Measurements from ENCODE around the gene GPR108. TPM values are rescaled to one million over a fixed set of nuclear protein-coding genes. Genes with fewer than 3 reads are reported as not detected.

GPR108 gene
- total and polyA plus RNA-seq, 8 donors: 51.0 to 81.7 (median 62.6) TPM

DNA sequence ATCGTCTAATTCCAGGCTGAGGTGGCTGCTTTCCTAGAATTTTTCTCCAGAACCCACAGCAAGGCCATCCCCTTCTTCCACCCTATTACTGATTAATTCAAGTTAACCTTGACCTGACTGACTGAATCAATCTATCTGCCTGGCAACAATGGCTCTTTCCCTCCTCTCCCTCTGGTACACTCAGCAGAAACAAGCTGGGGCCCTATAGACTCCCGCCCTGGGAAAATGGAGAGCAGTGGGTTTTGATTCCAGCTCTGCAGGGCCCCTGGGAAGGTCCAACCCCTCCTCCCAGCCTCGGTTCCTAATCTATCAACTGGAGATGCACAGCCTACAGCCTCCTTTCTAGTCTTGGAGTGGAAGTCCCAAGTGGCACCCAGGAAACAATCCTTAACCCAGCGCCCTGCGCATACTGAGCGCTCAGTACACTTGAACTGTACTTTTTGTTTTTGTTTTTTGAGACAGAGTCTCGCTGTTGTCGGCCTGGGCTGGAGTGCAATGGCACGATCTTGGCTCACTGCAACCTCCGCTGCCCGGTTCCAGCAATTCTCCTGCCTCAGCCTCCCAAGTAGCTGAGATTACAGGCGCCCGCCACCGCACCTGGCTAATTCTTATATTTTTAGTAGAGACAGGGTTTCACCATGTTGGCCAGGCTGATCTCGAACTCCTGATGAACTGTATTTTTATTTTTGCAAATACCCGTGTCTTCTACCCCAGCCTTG, 11.7 kb downstream of the GPR108 start:
- H3K36me3 ChIP-seq: peaks cover 0 to 4% of the 10 kb centered on the region in 2 donors
- ATAC-seq (no peak), DNase-seq (peak in 1 of 4 donors; percentile 17)
- no peaks in the 10 kb centered on the region for H3K27me3 ChIP-seq
- H3K9me3 ChIP-seq: no peaks in the 10 kb centered on the region
- TF ChIP-seq, protein P1, sequence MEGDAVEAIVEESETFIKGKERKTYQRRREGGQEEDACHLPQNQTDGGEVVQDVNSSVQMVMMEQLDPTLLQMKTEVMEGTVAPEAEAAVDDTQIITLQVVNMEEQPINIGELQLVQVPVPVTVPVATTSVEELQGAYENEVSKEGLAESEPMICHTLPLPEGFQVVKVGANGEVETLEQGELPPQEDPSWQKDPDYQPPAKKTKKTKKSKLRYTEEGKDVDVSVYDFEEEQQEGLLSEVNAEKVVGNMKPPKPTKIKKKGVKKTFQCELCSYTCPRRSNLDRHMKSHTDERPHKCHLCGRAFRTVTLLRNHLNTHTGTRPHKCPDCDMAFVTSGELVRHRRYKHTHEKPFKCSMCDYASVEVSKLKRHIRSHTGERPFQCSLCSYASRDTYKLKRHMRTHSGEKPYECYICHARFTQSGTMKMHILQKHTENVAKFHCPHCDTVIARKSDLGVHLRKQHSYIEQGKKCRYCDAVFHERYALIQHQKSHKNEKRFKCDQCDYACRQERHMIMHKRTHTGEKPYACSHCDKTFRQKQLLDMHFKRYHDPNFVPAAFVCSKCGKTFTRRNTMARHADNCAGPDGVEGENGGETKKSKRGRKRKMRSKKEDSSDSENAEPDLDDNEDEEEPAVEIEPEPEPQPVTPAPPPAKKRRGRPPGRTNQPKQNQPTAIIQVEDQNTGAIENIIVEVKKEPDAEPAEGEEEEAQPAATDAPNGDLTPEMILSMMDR (IDR thresholded peaks at IDR 0.05): no peak
- peaks cover 30 to 80% of the 10 kb centered on the region in 2 donors for H3K4me1 ChIP-seq
- H3K27ac ChIP-seq: no peak overlapping the region
- intact Hi-C loops (cut with DNase I): no loop called here
- no peak overlapping the region for H3K4me3 ChIP-seq

DNA sequence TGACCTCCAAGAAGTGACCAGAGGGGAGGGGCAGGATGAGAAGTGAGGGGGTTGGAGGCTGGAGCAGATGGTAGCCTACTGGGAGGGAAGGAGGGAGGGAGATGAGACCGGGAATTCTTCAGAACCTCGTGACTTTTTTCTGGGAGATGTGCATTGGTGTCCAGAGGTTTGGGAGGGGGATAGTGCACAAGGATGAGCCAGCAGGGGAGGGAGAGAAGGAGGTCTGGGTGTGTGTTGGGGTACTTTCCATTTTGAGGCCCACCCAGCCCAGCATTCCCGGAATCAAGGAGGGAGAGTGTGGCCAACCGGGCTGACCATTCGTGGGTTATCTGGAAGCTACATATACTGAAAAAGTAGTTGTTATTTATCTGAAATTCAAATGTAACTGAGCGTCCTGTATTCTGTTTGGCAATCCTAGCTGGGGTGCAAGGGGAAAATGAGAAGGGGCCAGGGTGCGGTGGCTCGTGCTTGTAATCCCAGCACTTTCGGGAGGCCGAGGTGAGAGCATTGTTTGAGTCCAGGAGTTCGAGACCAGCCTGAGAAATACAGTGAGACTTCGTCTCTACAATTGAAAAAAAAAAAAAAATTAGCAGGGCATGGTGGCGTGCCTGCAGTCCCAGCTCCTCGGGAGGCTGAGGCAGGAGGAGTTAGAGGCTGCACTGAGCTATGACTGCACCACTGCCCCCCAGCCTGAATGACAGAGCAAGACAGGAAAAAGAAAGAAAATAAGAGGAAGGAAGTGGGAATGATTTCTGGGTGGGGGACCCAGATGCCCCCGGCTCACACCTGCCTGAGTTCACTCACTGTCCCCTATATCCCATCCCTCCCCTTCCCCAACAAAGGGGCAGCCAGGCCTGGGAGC, 12.5 kb downstream of the GPR108 start:
- H3K27me3 ChIP-seq: no peaks in the 10 kb centered on the region
- TF ChIP-seq, protein P1 (IDR thresholded peaks at IDR 0.05): no peak
- peak in 1 of 4 donors; percentile 9 for DNase-seq
- intact Hi-C loops (cut with DNase I): no loop called here
- no peak overlapping the region for H3K4me3 ChIP-seq
- peaks cover 31 to 82% of the 10 kb centered on the region in 2 donors for H3K4me1 ChIP-seq
- no peaks in the 10 kb centered on the region for H3K9me3 ChIP-seq
- H3K36me3 ChIP-seq: peaks cover 0 to 2% of the 10 kb centered on the region in 2 donors
- no peak for ATAC-seq
- H3K27ac ChIP-seq: no peak overlapping the region

DNA sequence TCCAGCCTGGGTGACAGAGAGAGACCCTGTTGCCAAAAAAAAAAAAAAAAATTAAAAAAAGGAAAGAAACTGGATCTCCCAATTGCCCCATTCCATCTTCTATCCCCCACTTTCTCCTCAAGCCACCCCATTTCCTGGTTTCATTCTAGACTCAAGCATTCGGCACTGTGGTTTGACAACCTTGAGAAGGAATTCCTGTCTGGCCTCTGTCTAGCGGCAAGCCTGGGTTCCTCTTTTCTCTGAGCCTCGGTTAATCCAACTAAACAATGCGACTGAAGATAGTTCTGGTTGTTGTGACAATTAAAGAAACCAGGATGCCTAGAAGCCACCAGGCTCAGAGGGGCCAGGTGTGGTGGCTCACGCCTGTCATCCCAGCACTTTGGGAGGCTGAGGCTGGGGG, 13.6 kb downstream of the GPR108 start:
- peaks cover 0 to 3% of the 10 kb centered on the region in 2 donors for H3K27me3 ChIP-seq
- H3K36me3 ChIP-seq: no peaks in the 10 kb centered on the region
- no peak overlapping the region for H3K4me3 ChIP-seq
- peak in 1 of 4 donors; percentile 24 for DNase-seq
- peak overlapping the region; percentile 62 to 81 for H3K27ac ChIP-seq
- intact Hi-C loops (cut with DNase I): no loop called here
- TF ChIP-seq, protein P1 (IDR thresholded peaks at IDR 0.05): no peak
- no peaks in the 10 kb centered on the region for H3K9me3 ChIP-seq
- ATAC-seq: no peak
- H3K4me1 ChIP-seq: peaks cover 30 to 71% of the 10 kb centered on the region in 2 donors

DNA sequence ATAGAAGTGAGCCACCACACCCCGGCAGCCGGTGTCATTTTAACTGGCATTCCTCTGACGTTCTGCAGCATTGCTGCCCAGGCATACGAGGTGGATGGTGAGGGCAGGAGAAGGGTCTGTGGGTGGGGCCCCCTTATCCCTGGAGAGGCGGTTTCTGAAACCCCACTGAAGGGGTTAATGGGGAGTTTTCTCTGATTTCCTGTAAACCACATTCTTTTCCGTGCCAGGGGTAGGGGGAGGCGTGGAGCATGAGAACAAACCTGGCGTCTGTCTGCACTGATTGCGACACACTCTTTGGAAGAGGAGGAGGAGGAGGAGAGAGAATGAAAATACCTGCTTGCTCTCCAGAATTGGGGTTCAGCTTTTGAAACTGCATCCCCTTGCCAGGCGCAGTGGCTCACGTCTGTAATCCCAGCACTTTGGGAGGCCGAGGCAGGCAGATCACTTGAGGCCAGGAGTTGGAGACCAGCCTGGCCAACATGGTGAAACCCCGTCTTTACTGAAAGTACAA, 14.2 kb downstream of the GPR108 start:
- Histone ChIP-seq H3K4me3 (no peak overlapping the region), H3K4me1 (peaks cover 26 to 65% of the 10 kb centered on the region in 2 donors), H3K27me3 (peaks cover 0 to 3% of the 10 kb centered on the region in 2 donors), H3K9me3 (no peaks in the 10 kb centered on the region), H3K36me3 (no peaks in the 10 kb centered on the region), H3K27ac (peak overlapping the region; percentile 62 to 81)
- peak in 3 of 4 donors; percentile 41 to 84 (median 49) for DNase-seq
- TF ChIP-seq, protein P1 (IDR thresholded peaks at IDR 0.05): no peak
- intact Hi-C loops (cut with DNase I): no loop called here
- ATAC-seq: peak; percentile 56

DNA sequence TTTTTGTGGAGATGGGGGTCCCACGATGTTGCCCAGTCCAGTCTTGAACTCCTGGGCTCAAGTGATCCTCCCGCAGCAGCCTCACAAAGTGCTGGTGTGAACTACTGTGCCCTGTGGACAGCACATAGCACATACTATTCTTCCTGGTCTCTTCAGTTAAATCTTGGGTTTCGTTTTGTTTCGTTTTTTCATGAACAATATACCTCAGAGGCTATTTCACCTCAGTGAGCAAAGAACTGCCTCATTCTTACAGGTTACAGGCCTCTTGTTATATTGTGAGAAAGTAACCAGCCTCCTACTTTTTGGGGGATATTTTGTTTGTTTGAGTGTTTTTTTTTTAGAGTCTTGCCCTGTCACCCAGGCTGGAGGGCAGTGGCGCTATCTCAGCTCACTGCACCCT, 15.6 kb downstream of the GPR108 start:
- ATAC-seq: no peak
- peak overlapping the region; percentile 46 to 81 for H3K27ac ChIP-seq
- no peaks in the 10 kb centered on the region for H3K36me3 ChIP-seq
- no peaks in the 10 kb centered on the region for H3K9me3 ChIP-seq
- peaks cover 26 to 54% of the 10 kb centered on the region in 2 donors for H3K4me1 ChIP-seq
- peaks cover 0 to 3% of the 10 kb centered on the region in 2 donors for H3K27me3 ChIP-seq
- peak in 1 of 4 donors; percentile 12 for DNase-seq
- TF ChIP-seq, protein P1 (IDR thresholded peaks at IDR 0.05): no peak
- no peak overlapping the region for H3K4me3 ChIP-seq
- intact Hi-C loops (cut with DNase I): no loop called here

All from left lung (tissue), 10 donors.